ENCODE results near the gene CCDC3.
"Not testable (repeated sequence)": the region's sequence is repeated elsewhere in the genome, so short reads cannot be mapped to it uniquely, and the experiment has no call there.

CCDC3 gene

GRCh38 chr10:12876266-12876665, 125.2 kb downstream of the CCDC3 start:
- DNase-seq = no peak

GRCh38 chr10:12875100-12875499, 126.4 kb downstream of the CCDC3 start:
- no peak for DNase-seq

GRCh38 chr10:12874501-12874900, 127.0 kb downstream of the CCDC3 start:
- no peak for DNase-seq

GRCh38 chr10:12873172-12873571, 128.3 kb downstream of the CCDC3 start:
- DNase-seq = no peak

DNA sequence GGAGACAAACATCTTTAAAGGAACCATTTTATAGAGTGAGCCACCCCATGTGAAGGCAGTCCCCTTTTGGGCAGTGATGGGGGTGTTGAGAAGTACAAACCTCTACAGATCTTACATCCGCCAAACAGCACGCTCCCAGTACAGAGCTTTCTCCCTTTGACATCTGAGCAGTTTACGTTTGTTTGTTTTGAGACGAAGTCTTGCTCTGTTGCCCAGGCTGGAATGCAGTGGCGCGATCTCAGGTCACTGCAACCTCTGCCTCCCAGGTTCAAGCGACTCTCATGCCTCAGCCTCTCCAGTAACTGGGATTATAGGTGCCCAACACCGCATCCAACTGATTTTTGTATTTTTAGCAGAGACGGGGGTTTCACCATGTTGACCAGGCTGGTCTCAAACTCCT, 128.9 kb downstream of the CCDC3 start:
- no peak for DNase-seq

- no peak for DNase-seq
These were observed 132.1 kb downstream of the CCDC3 start for GRCh38 chr10:12869427-12869826.

GRCh38 chr10:12868229-12868628, 133.3 kb downstream of the CCDC3 start:
- DNase-seq = no peak

DNA sequence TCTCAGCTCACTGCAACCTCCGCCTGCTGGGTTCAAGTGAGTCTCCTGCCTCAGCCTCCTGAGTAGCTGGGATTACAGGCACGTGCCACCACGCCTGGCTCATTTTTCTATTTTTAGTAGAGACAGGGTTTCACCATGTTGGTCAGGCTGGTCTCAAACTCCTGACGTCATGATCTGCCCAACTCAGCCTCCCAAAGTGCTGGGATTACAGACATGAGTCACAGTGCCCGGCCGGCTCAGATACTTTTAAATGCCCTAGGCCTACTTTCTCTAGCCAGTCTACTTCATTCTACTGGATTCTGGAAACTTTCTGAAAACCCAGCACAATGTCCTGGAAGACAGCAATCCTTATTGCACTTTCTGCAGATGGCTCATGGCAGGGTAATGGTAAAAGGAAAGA, 136.0 kb downstream of the CCDC3 start:
- not testable (repeated sequence) for DNase-seq

- DNase-seq = no peak
These were observed 139.1 kb downstream of the CCDC3 start for GRCh38 chr10:12862459-12862858.

DNA sequence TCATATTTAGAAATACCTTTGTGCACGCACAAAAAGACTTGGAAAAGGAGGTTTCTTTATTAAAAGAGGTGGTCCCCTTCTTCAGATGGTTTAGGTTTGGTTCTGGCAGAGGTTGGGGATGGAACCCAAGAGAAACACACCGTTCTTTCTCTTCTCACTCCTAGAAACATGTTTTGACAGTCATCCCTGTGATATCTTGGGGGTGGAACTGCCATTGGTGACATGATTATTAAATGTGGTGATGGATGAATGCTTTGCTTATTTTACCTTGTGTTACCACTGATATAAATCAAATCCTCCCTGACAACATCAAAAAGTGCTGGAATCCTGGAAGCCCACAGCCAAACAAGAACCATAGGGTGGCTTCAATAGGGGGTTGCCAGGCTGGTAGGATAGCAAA, 146.5 kb downstream of the CCDC3 start:
- no peak for DNase-seq

DNA sequence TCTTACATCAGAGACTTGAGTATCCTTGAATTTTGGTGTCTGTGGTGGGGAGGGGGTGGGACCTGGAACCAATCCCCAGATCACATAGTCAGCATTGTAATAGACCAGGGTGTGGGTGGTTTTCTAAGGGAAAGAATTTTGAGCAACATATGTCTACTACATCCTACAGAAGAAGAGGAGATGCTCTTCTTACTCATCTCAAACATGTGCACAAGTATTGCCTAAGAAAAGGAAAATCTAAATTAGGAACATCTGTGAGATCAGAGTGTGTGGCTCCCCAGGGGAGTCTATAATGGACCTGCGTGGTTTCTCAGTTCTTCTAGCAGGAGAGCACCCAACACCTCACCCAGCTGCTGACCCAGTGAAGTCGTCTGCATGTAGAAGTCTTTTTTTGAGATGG, 148.8 kb downstream of the CCDC3 start:
- no peak for DNase-seq

DNA sequence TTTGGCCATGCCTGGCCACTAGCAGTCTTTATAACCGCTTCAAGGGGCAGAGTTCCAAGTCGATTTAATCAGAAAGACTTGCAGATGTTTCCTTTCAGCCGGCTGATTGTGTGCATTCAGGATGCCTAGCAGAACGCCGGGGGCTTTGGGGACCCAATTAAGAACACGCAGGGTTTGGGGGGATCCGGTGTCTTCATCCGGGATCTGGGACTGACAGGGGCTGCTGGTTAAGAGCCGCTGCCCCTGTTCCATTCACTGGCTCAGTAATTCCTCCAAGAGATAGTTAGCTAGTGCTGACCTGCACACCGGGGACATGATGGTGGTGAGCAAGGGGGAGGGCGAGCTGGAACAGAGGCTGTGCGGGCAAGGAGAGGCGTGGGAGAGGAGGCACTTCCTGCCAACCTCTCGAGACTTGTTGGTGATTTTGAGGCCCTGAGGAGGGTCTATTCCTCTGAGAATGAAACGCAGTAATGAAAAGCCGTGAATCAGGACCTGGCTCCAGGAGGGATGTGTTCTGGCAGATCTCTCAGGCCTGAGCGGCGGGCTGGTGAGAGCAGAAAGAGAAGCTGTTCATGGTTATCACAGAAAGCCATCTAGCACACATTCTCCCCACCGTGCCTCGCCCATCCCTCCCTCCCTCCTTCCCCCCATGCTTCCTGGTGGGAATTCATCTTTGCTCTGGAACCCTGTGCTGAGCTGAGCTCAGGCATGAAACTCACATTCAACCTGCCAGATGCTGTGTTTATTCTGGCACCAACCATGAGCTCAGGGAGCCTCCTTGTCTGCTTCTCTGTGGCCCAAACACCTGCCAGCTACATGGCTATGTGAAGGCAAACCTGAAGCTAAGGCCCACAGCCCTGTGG, 152.0 kb downstream of the CCDC3 start:
- no peak for DNase-seq

DNA sequence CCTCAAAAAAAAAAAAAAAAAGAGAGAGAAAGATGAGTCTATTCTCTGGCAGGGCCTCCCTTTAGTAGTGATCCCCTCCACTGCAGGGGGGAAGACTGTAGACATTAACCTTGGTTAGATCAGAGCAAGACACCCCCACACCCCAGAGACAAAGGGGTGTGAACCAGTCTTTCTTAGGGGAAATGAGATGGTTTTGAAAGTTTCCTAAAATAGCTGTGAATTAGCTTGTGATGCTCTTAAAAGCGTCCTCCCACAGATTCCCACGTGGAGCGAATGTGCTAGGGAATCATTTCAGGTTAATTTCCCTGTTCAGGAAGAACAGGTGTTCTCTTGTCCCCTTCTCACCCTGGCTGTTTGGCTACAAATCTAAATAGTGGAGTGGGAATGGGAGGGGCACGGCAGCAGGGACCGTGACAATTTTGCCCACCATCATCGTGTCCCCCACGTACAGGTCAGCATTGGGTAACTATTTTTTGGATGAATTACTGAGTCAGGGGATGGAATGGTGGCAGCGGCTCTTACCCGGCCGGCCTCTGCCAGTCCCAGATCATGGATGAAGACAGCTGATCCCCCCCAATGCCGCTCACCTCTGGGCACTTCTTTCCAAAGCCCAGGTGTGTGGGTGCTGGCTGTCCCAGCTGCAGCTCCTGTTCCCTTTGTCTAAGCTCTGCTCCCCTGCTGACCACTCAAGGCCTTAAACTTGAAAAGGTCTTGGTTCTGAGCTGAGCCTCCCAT, 152.9 kb downstream of the CCDC3 start:
- DNase-seq = no peak

- peak in 1 of 2 experiments; percentile 2 for DNase-seq
These were observed 154.0 kb downstream of the CCDC3 start for GRCh38 chr10:12847361-12847975.

- DNase-seq = no peak
These were observed 154.8 kb downstream of the CCDC3 start for GRCh38 chr10:12846718-12847117.
